Stomach (tissue), 9 donors: ENCODE results near the gene STARD3. TPM values are rescaled to one million over a fixed set of nuclear protein-coding genes. Genes with fewer than 3 reads are reported as not detected.

Experiments
- DNase-seq, 2 donors: peaks; one replicate each; pipeline versions ENCODE4 v3.0.0 to v3.0.0-alpha.2; 2013 to 2019
- H3K27ac ChIP-seq, 5 donors: fragments of 200-600 bp in 4 of 5; sonication (generic) in 4 of 5; one replicate each; pipeline ENCODE4 v1.5.1; 2013 to 2019; ENCODE audit warnings: mild to moderate bottlenecking in 1 of 5, moderate library complexity in 1 of 5
- H3K27me3 ChIP-seq, 3 donors: fragments of 200-600 bp; sonication (generic); one replicate each; pipeline ENCODE4 v1.5.1; 2017 to 2019; ENCODE audit warnings: mixed run types in 1 of 3
- H3K36me3 ChIP-seq, 4 donors: fragments of 200-600 bp; sonication (generic); 1 replicate in 3 of 4; 2 replicates in 1 of 4; pipeline ENCODE4 v1.5.1; 2016 to 2019
- H3K4me1 ChIP-seq, 4 donors: fragments of 200-600 bp; sonication (generic); one replicate each; pipeline ENCODE4 v1.5.1; 2016 to 2019
- H3K4me3 ChIP-seq, 4 donors: fragments of 200-600 bp; sonication (generic) in 3 of 4; one replicate each; pipeline ENCODE4 v1.5.1; 2016 to 2019; ENCODE audit warnings: mild to moderate bottlenecking in 1 of 4
- H3K9me3 ChIP-seq, 4 donors: fragments of 200-600 bp; sonication (generic); one replicate each; pipeline ENCODE4 v1.5.1; 2016 to 2019
- CTCF ChIP-seq, 7 experiments: fragments of 450-650 bp in 4 of 7; fragments of 200-600 bp in 3 of 7; sonication (generic) in 3 of 7; IDR thresholded peaks; one replicate each; pipeline ENCODE4 v1.5.1; 2016 to 2019; ENCODE audit warnings: antibody characterized with exemption in 7 of 7, control low read depth in 2 of 7, mild to moderate bottlenecking in 1 of 7
- EP300 ChIP-seq: sonication (generic); formaldehyde crosslinking; IDR thresholded peaks from one replicate; pipeline ENCODE4 v1.6.1; 2017; ENCODE audit warnings: antibody characterized with exemption
- POLR2A ChIP-seq, 4 donors: fragments of 450-650 bp; IDR thresholded peaks; one replicate each; pipeline ENCODE4 v1.6.1; 2016; ENCODE audit warnings: antibody characterized with exemption in 4 of 4, control low read depth in 2 of 4, mild to moderate bottlenecking in 1 of 4, moderate library complexity in 1 of 4
- POLR2AphosphoS5 ChIP-seq, 3 donors: sonication (generic); formaldehyde crosslinking; IDR thresholded peaks; one replicate each; pipeline ENCODE4 v1.6.1; 2016; ENCODE audit warnings: antibody characterized with exemption in 3 of 3
- WGBS, 5 donors: extraction: QIAGEN DNeasy Blood & Tissue Kit in 3 of 5; methylation state at CpG; one replicate each; pipeline versions ENCODE4 v1.1.5 to v1.1.7; 2013 to 2018; 5-methylcytosine and 5-hydroxymethylcytosine counted together
- intact Hi-C: fragments of 100-400 bp; cut with DNase I; formaldehyde crosslinking; loops from one replicate; pipeline ENCODE4 v1.15.1; 2023; ENCODE audit warnings: low total_unique reads
- polyA plus RNA-seq, 3 donors: library from polyadenylated mRNA; stranded (reverse); fragments of 200-250 nt; gene quantifications; one replicate each; pipeline ENCODE4 v1.2.3, GENCODE V29; 2013
- total RNA-seq, 5 donors: library from RNA; depleted of rRNA; stranded (reverse); fragments of >200 nt; gene quantifications; one replicate each; pipeline versions ENCODE4 v1.1.0 to v1.2.3, GENCODE V29; 2014 to 2016
- donor health status: healthy with polysubstance abuse.
- donor health status: Bipolar disorder and iron deficiency.
- donor health status: healthy.

STARD3 gene
- total and polyA plus RNA-seq, 8 donors = 26.4 to 1,091 (median 52.0) TPM

- Histone ChIP-seq H3K27ac (peak overlapping the region in 3 of 5 donors; percentile 33 to 82 (median 65)), H3K36me3 (no peaks in the 10 kb centered on the region), H3K4me1 (peaks cover 13 to 53% (median 45%) of the 10 kb centered on the region in 4 donors), H3K27me3 (peaks cover 10 to 71% (median 20%) of the 10 kb centered on the region in 3 donors), H3K4me3 (no peak overlapping the region), H3K9me3 (no peaks in the 10 kb centered on the region)
- no peak for TF ChIP-seq EP300
- no peak for TF ChIP-seq POLR2A (IDR thresholded peaks at IDR 0.05)
- TF ChIP-seq CTCF (IDR thresholded peaks at IDR 0.05) = no peak
- no peak for TF ChIP-seq POLR2AphosphoS5 (IDR thresholded peaks at IDR 0.05)
- intact Hi-C loops = no loop called here
- WGBS, 5 donors = 10 to 41% (median 18%) methylated on average over 6 of the region's 6 CpGs
- peak in 1 of 2 donors; percentile 69 for DNase-seq
These were observed 5.5 kb upstream of the STARD3 start for GRCh38 chr17:39631403-39631802.

- TF ChIP-seq POLR2AphosphoS5 (IDR thresholded peaks at IDR 0.05) = no peak
- peak; percentile 60 to 79 for DNase-seq
- H3K27me3 ChIP-seq = peaks cover 1 to 61% (median 11%) of the 10 kb centered on the region in 3 donors
- no peaks in the 10 kb centered on the region for H3K36me3 ChIP-seq
- H3K9me3 ChIP-seq = no peaks in the 10 kb centered on the region
- no peak overlapping the region for H3K4me3 ChIP-seq
- intact Hi-C loops = no loop called here
- H3K27ac ChIP-seq = peak overlapping the region in 4 of 5 donors; percentile 9 to 82 (median 49)
- H3K4me1 ChIP-seq = peaks cover 7 to 51% (median 42%) of the 10 kb centered on the region in 4 donors
- WGBS, 5 donors = 20 to 38% (median 29%) methylated on average over 10 to 13 of the region's 13 CpGs
These were observed 4.6 kb upstream of the STARD3 start for GRCh38 chr17:39632153-39632941.

GRCh38 chr17:39633570-39634183, 3.3 kb upstream of the STARD3 start:
- Histone ChIP-seq H3K36me3 (no peaks in the 10 kb centered on the region), H3K27me3 (peaks cover 0 to 48% (median 0%) of the 10 kb centered on the region in 3 donors), H3K9me3 (no peaks in the 10 kb centered on the region), H3K4me3 (no peak overlapping the region), H3K27ac (peak overlapping the region in 2 of 5 donors; percentile 24 to 82), H3K4me1 (peaks cover 15 to 56% (median 47%) of the 10 kb centered on the region in 4 donors)
- no peak for TF ChIP-seq POLR2A (IDR thresholded peaks at IDR 0.05)
- TF ChIP-seq POLR2AphosphoS5 (IDR thresholded peaks at IDR 0.05) = no peak
- TF ChIP-seq EP300 = no peak
- no peak for TF ChIP-seq CTCF (IDR thresholded peaks at IDR 0.05)
- DNase-seq = no peak
- intact Hi-C loops = no loop called here
- 66 to 80% (median 78%) methylated on average over 8 of the region's 8 CpGs for WGBS, 5 donors

GRCh38 chr17:39634384-39634871, 2.5 kb upstream of the STARD3 start:
- H3K9me3 ChIP-seq = no peaks in the 10 kb centered on the region
- peak in 1 of 2 donors; percentile 66 for DNase-seq
- intact Hi-C loops = no loop called here
- WGBS, 5 donors = 39 to 50% (median 49%) methylated on average over 2 of the region's 2 CpGs
- H3K27me3 ChIP-seq = peaks cover 0 to 41% (median 0%) of the 10 kb centered on the region in 3 donors
- no peak overlapping the region for H3K27ac ChIP-seq
- peak in 5 of 7 experiments; percentile 36 to 73 (median 71) for TF ChIP-seq CTCF (IDR thresholded peaks at IDR 0.05)
- no peak for TF ChIP-seq POLR2AphosphoS5 (IDR thresholded peaks at IDR 0.05)
- no peak for TF ChIP-seq EP300
- no peak for TF ChIP-seq POLR2A (IDR thresholded peaks at IDR 0.05)
- H3K36me3 ChIP-seq = no peaks in the 10 kb centered on the region
- peaks cover 22 to 63% (median 52%) of the 10 kb centered on the region in 4 donors for H3K4me1 ChIP-seq
- no peak overlapping the region for H3K4me3 ChIP-seq
